TTC549 (cell line): ENCODE measurements around the gene ZBTB8B.
"Not testable (repeated sequence)": the region's sequence is repeated elsewhere in the genome, so short reads cannot be mapped to it uniquely, and the experiment has no call there.

ENCODE experiments used
- FAIRE-seq: peaks from 2 replicates; lab custom pipeline; 2012; peaks lifted over from hg19 to GRCh38; lab: Jason Lieb, UNC

ZBTB8B gene

GRCh38 chr1:32470431-32470830 is 5.6 kb downstream of the ZBTB8B start:
- no peak for FAIRE-seq

- no peak for FAIRE-seq
Observed at GRCh38 chr1:32470991-32471694, 6.3 kb downstream of the ZBTB8B start.

GRCh38 chr1:32471695-32472362 is 7.0 kb downstream of the ZBTB8B start:
- FAIRE-seq: no peak

GRCh38 chr1:32472966-32473365 is 8.1 kb downstream of the ZBTB8B start:
- FAIRE-seq: not testable (repeated sequence)

GRCh38 chr1:32474954-32475353 is 10.1 kb downstream of the ZBTB8B start:
- no peak for FAIRE-seq

- FAIRE-seq: no peak
Observed at GRCh38 chr1:32480003-32480402, 15.1 kb downstream of the ZBTB8B start.

GRCh38 chr1:32480761-32481160 is 15.9 kb downstream of the ZBTB8B start:
- FAIRE-seq: no peak

- FAIRE-seq: not testable (repeated sequence)
Observed at GRCh38 chr1:32481788-32482187, 16.9 kb downstream of the ZBTB8B start.

- no peak for FAIRE-seq
Observed at GRCh38 chr1:32485554-32486255, 20.8 kb downstream of the ZBTB8B start.

- no peak for FAIRE-seq
Observed at GRCh38 chr1:32486463-32487113, 21.7 kb downstream of the ZBTB8B start.

GRCh38 chr1:32487182-32487581 is 22.3 kb downstream of the ZBTB8B start:
- no peak for FAIRE-seq

- FAIRE-seq: no peak
Observed at GRCh38 chr1:32489774-32490454, 25.0 kb downstream of the ZBTB8B start.

- no peak for FAIRE-seq
Observed at GRCh38 chr1:32491386-32491785, 26.5 kb downstream of the ZBTB8B start.

GRCh38 chr1:32494196-32494595 is 29.3 kb downstream of the ZBTB8B start:
- FAIRE-seq: no peak

GRCh38 chr1:32494711-32495337 is 30.0 kb downstream of the ZBTB8B start:
- no peak for FAIRE-seq

GRCh38 chr1:32496127-32496526 is 31.3 kb downstream of the ZBTB8B start:
- FAIRE-seq: no peak

GRCh38 chr1:32498751-32499150 is 33.9 kb downstream of the ZBTB8B start:
- FAIRE-seq: no peak

GRCh38 chr1:32500387-32501209 is 35.7 kb downstream of the ZBTB8B start:
- no peak for FAIRE-seq

- FAIRE-seq: no peak
Observed at GRCh38 chr1:32501865-32502264, 37.0 kb downstream of the ZBTB8B start.

- FAIRE-seq: no peak
Observed at GRCh38 chr1:32503153-32503552, 38.3 kb downstream of the ZBTB8B start.

- FAIRE-seq: no peak
Observed at GRCh38 chr1:32507021-32507420, 42.1 kb downstream of the ZBTB8B start.
